ENCODE measurements around the gene OR6M1.

Gene OR6M1

GRCh38 chr11:123760894-123761293 lies 45.3 kb downstream of the OR6M1 start:
- no peak for TF ChIP-seq GATA3 (IDR thresholded peaks at IDR 0.05; ENCODE audit: low read depth, low read length)

- TF ChIP-seq GATA2 (IDR thresholded peaks at IDR 0.05; ENCODE audit: low read depth, low read length) (no peak), GATA3 (IDR thresholded peaks at IDR 0.05; ENCODE audit: low read depth, low read length) (no peak)
Measured at GRCh38 chr11:123757976-123758375, 48.2 kb downstream of the OR6M1 start.

GRCh38 chr11:123755813-123756212 lies 50.3 kb downstream of the OR6M1 start:
- TF ChIP-seq GATA2 (IDR thresholded peaks at IDR 0.05; ENCODE audit: low read depth, low read length) (no peak), GATA3 (IDR thresholded peaks at IDR 0.05; ENCODE audit: low read depth, low read length) (no peak)

Data from SH-SY5Y (cell line).